Measurements from ENCODE around the gene CCSER2. TPM values are rescaled to one million over a fixed set of nuclear protein-coding genes. Genes with fewer than 3 reads are reported as not detected.

The CCSER2 gene
- total RNA-seq, 1 donor from 2014 or later = 22.4 TPM

DNA sequence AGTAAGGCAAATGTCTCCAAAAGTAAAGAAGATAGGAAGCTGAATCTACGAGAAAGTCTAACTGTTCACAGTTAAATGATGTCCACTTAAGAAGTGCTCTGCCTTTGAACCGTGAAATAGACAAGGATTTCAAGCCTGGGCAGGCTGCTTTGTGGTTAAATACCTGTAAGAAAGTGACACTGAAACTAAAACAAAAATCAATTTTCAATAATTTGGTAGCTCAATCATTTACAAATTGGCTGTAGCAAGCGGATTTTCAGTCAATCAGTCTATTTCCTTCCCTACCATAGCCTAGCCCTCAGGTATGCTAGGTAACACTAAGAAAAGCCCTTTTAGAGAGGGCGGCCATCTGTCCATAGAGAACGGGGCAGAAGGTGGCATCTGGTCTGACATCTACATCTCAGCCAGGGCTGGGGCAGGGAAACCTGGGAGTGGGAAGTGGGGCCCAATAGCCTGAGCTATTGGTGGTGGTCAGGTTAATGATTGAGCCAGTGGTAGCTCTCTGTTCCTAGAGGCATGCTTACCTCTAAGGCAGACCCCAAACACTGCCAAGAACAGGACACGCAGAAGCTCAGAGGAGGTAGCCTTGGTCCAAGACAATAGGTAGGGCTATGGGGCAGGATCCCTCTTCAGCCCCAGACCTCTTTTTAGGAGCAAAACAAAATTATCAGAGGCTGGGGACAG, 223.2 kb downstream of the CCSER2 start:
- no peak for TF ChIP-seq CTCF (IDR thresholded peaks at IDR 0.05; ENCODE audit: insufficient read depth, low read length, severe bottlenecking)

DNA sequence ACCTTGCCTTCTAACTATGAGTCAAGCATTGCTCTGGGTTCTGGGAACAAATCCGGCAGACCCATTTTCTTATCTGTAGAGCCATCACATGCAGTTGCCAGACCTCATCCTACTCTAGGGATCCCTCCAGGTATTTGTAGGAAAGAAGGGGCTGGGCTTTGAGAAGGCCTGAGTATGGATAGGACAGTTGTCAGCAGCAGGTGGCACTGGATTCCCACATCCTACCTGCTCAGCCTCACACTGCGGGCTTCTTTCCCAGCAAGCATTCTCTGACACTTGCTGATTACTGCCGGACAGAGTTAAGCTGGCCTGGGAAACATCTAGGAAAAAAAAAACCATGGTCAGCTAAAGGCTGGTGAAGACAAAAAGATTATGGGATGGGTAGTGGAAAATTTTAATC, 224.1 kb downstream of the CCSER2 start:
- FAIRE-seq = no peak
- no peak for DNase-seq (ENCODE audit: low read depth)
- TF ChIP-seq CTCF (IDR thresholded peaks at IDR 0.05; ENCODE audit: insufficient read depth, low read length, severe bottlenecking) = no peak
- no peaks in the 10 kb centered on the region for H3K36me3 ChIP-seq (ENCODE audit: control insufficient read depth, insufficient read depth, low read length)
- no peak overlapping the region for H3K4me3 ChIP-seq (ENCODE audit: low read depth, low read length)
- no peaks in the 10 kb centered on the region for H3K27me3 ChIP-seq (ENCODE audit: control insufficient read depth, insufficient read depth, low read length)

More for the DNA sequence above, 223.2 kb downstream of the CCSER2 start:
- no peak for DNase-seq (ENCODE audit: low read depth)
- Histone ChIP-seq H3K27me3 (ENCODE audit: control insufficient read depth, insufficient read depth, low read length) (no peaks in the 10 kb centered on the region), H3K36me3 (ENCODE audit: control insufficient read depth, insufficient read depth, low read length) (no peaks in the 10 kb centered on the region), H3K4me3 (ENCODE audit: low read depth, low read length) (no peak overlapping the region)
- no peak for FAIRE-seq

GRCh38 chr10:84562592-84562991, 234.2 kb downstream of the CCSER2 start:
- Histone ChIP-seq H3K36me3 (ENCODE audit: control insufficient read depth, insufficient read depth, low read length) (no peaks in the 10 kb centered on the region), H3K27me3 (ENCODE audit: control insufficient read depth, insufficient read depth, low read length) (no peaks in the 10 kb centered on the region), H3K4me3 (ENCODE audit: low read depth, low read length) (no peak overlapping the region)
- no peak for TF ChIP-seq CTCF (IDR thresholded peaks at IDR 0.05; ENCODE audit: insufficient read depth, low read length, severe bottlenecking)
- FAIRE-seq (no peak), DNase-seq (ENCODE audit: low read depth) (no peak)

GRCh38 chr10:84563355-84563754, 235.0 kb downstream of the CCSER2 start:
- Histone ChIP-seq H3K4me3 (ENCODE audit: low read depth, low read length) (no peak overlapping the region), H3K27me3 (ENCODE audit: control insufficient read depth, insufficient read depth, low read length) (no peaks in the 10 kb centered on the region), H3K36me3 (ENCODE audit: control insufficient read depth, insufficient read depth, low read length) (no peaks in the 10 kb centered on the region)
- FAIRE-seq (no peak), DNase-seq (ENCODE audit: low read depth) (no peak)
- no peak for TF ChIP-seq CTCF (IDR thresholded peaks at IDR 0.05; ENCODE audit: insufficient read depth, low read length, severe bottlenecking)

DNA sequence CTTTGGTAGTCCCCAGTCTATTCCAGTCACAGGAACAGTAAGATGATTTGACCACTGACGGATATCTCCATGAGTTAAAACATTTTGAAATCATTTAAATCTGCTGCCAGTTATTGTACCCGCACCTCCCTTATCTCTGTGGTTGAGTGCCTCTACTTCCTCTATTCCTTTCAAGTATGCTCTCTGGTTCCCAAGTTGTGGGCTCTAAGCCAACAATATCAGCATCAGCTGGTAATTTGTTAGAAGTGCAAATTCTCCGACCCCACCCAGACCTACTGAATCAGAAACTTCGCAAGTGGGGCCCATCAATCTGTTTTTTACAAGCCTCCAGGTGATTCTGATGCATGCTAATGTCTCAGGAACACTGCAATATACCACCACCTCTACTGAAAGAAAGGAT, 235.5 kb downstream of the CCSER2 start:
- no peak for FAIRE-seq
- no peaks in the 10 kb centered on the region for H3K27me3 ChIP-seq (ENCODE audit: control insufficient read depth, insufficient read depth, low read length)
- no peak for TF ChIP-seq CTCF (IDR thresholded peaks at IDR 0.05; ENCODE audit: insufficient read depth, low read length, severe bottlenecking)
- H3K36me3 ChIP-seq (ENCODE audit: control insufficient read depth, insufficient read depth, low read length) = no peaks in the 10 kb centered on the region
- no peak overlapping the region for H3K4me3 ChIP-seq (ENCODE audit: low read depth, low read length)
- DNase-seq (ENCODE audit: low read depth) = no peak
